Measurements from ENCODE around the gene SENP6.
A peak's percentile ranks its signal among the peaks of the same experiment; 100 is the strongest.

Gene SENP6

DNA sequence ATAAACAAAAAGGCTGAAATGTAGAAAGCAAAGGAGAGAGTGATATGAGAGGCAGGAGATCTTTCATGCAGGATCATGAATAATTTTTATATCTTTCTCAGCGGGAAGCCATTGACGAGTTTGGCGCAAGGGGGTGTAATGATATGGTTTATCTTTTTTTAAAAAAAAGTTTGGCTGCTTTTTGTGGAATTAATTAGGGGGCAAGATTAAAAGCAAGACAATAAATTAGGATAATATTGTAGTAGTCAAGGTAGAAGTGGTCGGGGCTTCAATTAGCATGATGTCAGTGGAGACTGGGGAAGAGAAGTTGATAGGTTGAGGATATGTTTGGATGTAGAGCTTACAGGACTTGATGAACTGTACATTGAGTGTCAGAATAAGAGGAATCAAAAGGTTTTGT is 4.0 kb downstream of the SENP6 start:
- CTCF ChIA-PET: no interaction called here
- TF ChIP-seq FOXK2 (IDR thresholded peaks at IDR 0.05) (no peak), ZNF384 (IDR thresholded peaks at IDR 0.05) (peak; percentile 48; the same call in 1 of the 2 replicates)
- TF ChIP-seq, protein P1, sequence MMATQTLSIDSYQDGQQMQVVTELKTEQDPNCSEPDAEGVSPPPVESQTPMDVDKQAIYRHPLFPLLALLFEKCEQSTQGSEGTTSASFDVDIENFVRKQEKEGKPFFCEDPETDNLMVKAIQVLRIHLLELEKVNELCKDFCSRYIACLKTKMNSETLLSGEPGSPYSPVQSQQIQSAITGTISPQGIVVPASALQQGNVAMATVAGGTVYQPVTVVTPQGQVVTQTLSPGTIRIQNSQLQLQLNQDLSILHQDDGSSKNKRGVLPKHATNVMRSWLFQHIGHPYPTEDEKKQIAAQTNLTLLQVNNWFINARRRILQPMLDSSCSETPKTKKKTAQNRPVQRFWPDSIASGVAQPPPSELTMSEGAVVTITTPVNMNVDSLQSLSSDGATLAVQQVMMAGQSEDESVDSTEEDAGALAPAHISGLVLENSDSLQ (IDR thresholded peaks at IDR 0.05): peak; percentile 35
- POLR2A ChIA-PET: no interaction called here
- DNase-seq (ENCODE audit: extremely low spot score): no peak

DNA sequence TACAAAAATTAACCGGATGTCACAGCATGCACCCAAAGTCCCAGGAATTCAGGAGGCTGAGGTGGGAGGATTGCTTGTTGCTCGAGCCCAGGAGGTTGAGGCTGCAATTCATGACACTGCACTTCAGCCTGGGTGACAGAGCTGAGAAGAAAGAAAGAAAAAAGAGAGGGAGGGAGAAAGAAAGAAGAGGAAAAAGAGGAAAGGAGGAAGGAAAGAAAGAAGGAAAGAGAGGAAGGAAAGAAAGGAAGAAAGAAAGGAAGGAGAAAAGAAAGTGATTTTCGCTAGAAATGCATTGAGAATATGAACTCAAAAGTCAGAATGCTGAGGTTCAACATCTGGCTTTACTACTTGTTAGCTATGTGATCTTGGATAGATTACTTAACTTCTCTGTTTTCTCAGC is 6.6 kb downstream of the SENP6 start:
- TF ChIP-seq BHLHE40 (IDR thresholded peaks at IDR 0.05; ENCODE audit: borderline replicate concordance): no peak
- TF ChIP-seq FOXA1 (IDR thresholded peaks at IDR 0.05): no peak
- no peak for TF ChIP-seq FOXK2 (IDR thresholded peaks at IDR 0.05)
- TF ChIP-seq CTBP1 (IDR thresholded peaks at IDR 0.05; ENCODE audit: borderline replicate concordance): no peak
- no peak for TF ChIP-seq HDGF (IDR thresholded peaks at IDR 0.05; ENCODE audit: borderline replicate concordance)
- no peak for TF ChIP-seq SP1 (IDR thresholded peaks at IDR 0.05)
- TF ChIP-seq, protein P1 (IDR thresholded peaks at IDR 0.05): no peak
- no peak for TF ChIP-seq TARDBP (IDR thresholded peaks at IDR 0.05)
- no peak for TF ChIP-seq LEF1 (IDR thresholded peaks at IDR 0.05; ENCODE audit: borderline replicate concordance)
- TF ChIP-seq ELF4 (IDR thresholded peaks at IDR 0.05): no peak
- no peak for TF ChIP-seq L3MBTL2 (conservative IDR thresholded peaks at IDR 0.05)
- no peak for TF ChIP-seq ARNT (IDR thresholded peaks at IDR 0.05)
- no peak for TF ChIP-seq SUZ12 (IDR thresholded peaks at IDR 0.05)
- no peak for TF ChIP-seq NFRKB (IDR thresholded peaks at IDR 0.05)
- no peak for TF ChIP-seq FOXM1 (IDR thresholded peaks at IDR 0.05; ENCODE audit: borderline replicate concordance)
- TF ChIP-seq ZNF384 (IDR thresholded peaks at IDR 0.05): no peak
- ChIA-PET POLR2A (no interaction called here), CTCF (no interaction called here)
- no peak for DNase-seq (ENCODE audit: extremely low spot score)

DNA sequence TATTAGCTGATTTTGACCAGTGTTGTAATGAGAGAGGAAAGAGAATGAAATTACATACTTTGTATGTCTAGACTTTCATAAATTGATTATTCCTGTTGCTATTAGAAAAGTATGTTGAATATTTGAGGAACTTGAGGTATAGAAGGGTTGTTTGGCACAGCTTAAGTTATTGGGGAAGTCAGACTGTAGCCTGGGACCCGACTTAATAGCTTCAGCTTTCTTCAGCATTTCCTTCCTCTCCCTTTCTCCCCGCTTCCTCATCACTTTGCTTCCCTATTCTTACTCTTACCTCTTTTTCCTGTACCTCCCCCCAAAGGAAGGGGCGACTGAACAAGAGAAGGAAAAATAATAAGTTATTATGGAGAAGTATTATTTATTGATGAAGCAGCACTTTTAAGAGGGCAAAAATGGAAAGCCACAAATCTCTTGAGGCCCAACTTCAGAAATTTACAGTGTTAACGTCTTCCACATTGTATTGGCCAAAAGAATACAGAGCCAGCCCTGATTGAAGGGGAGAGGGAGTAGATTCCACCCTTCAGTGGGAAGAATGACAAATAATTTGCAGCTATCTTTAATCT is 7.4 kb downstream of the SENP6 start:
- TF ChIP-seq CTBP1 (IDR thresholded peaks at IDR 0.05; ENCODE audit: borderline replicate concordance) (no peak), ZNF384 (IDR thresholded peaks at IDR 0.05) (no peak), SUZ12 (IDR thresholded peaks at IDR 0.05) (no peak), NFRKB (IDR thresholded peaks at IDR 0.05) (no peak), TARDBP (IDR thresholded peaks at IDR 0.05) (no peak), FOXK2 (IDR thresholded peaks at IDR 0.05) (no peak), FOXM1 (IDR thresholded peaks at IDR 0.05; ENCODE audit: borderline replicate concordance) (no peak), LEF1 (IDR thresholded peaks at IDR 0.05; ENCODE audit: borderline replicate concordance) (no peak), FOXA1 (IDR thresholded peaks at IDR 0.05) (no peak), ELF4 (IDR thresholded peaks at IDR 0.05) (no peak), SP1 (IDR thresholded peaks at IDR 0.05) (no peak), HDGF (IDR thresholded peaks at IDR 0.05; ENCODE audit: borderline replicate concordance) (no peak), BHLHE40 (IDR thresholded peaks at IDR 0.05; ENCODE audit: borderline replicate concordance) (no peak), ARNT (IDR thresholded peaks at IDR 0.05) (no peak)
- TF ChIP-seq, protein P1 (IDR thresholded peaks at IDR 0.05): no peak
- DNase-seq (ENCODE audit: extremely low spot score): no peak
- POLR2A ChIA-PET: no interaction called here
- CTCF ChIA-PET: no interaction called here

DNA sequence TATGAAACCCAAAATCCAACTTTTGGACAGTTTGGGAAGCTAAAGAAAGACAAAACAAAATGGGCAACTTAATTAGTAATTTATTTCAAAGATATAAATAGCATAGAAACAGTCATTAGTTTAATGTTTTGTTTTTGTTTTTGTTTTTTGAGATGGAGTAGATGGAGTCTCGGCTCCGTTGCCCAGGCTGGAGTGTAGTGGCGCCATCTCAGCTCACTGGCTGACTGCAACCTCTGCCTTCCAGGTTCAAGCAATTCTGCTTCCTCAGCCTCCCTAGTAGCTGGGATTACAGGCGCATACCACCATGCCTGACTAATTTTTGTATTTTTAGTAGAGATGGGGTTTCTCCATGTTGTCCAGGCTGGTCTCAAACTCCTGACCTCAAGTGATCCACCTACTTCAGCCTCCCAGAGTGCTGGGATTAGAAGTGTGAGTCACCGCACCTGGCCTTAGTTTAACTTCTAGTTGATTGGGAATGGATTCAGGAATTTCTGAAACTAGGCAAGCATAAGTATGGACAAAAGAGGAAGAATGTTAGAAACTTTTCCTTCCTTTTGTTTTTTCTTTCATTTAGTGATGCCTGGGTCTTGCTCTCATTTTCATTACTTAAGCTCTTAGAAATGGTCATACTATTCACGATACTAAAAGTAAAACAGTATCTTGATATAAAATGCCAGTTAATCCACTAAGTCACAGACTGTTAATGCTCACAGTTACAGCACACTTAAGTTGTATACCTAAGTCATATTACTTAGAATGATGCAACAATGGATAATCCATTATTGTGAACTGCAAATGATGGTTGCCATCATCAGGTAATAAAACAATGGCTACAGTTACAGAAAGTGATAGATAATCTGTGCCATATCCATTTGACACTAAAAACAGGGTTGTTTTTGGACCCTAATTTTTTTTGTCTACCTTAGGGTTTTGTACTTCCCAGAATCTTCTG is 8.2 kb downstream of the SENP6 start:
- POLR2A ChIA-PET: interaction anchor here (3.3 kb wide), 1 partner anchor 8 kb away, joined by 18 read pairs; the partner anchor contains the start of gene SENP6
- DNase-seq (ENCODE audit: extremely low spot score): no peak
- CTCF ChIA-PET: no interaction called here
- no peak for TF ChIP-seq HDGF (IDR thresholded peaks at IDR 0.05; ENCODE audit: borderline replicate concordance)
- no peak for TF ChIP-seq ZNF384 (IDR thresholded peaks at IDR 0.05)
- no peak for TF ChIP-seq ARNT (IDR thresholded peaks at IDR 0.05)
- TF ChIP-seq ELF4 (IDR thresholded peaks at IDR 0.05): no peak
- TF ChIP-seq SP1 (IDR thresholded peaks at IDR 0.05): no peak
- TF ChIP-seq TARDBP (IDR thresholded peaks at IDR 0.05): no peak
- TF ChIP-seq FOXK2 (IDR thresholded peaks at IDR 0.05): no peak
- TF ChIP-seq, protein P1 (IDR thresholded peaks at IDR 0.05): no peak
- no peak for TF ChIP-seq CTBP1 (IDR thresholded peaks at IDR 0.05; ENCODE audit: borderline replicate concordance)

DNA sequence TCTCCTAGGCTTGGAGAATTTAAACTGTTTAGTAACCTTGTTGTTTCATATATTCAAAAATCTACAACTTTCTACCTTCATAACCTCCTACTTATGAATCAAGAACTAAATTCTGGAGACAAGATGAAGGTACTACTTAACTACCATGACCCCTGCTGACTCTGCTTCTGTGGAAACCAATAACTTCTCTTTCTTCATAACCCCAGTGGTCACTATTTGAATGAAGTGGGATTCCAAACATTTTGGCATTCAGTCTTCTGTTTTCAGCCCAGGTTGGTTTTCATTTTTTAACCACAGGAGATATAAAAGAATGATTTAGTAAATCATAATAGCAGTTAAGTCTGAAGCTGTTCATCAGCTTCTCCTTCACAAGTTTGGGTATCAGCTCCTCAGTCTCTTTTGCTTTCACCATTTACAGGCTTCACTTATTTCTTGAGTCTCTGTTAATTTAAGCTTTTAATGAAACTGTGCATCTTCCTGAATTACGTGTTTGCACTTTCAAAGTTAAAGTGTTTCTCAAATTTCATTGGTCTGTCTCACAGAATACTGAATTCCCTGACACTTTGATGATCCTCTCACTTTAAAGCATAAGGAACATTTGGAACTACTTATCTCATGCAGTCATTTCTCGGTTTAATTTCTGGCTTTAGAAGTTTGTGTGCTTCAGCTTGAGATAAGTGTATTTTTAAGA is 9.5 kb downstream of the SENP6 start:
- TF ChIP-seq FOXA1 (IDR thresholded peaks at IDR 0.05) (no peak), FOXK2 (IDR thresholded peaks at IDR 0.05) (no peak)
- TF ChIP-seq, protein P1 (IDR thresholded peaks at IDR 0.05): no peak
- POLR2A ChIA-PET: interaction anchor here (3.3 kb wide), 1 partner anchor 9 kb away, joined by 18 read pairs; the partner anchor contains the start of gene SENP6
- DNase-seq (ENCODE audit: extremely low spot score): no peak
- CTCF ChIA-PET: no interaction called here

All from HEK293T (cell line).